OCI-LY3 (cell line): ENCODE data around the gene COL1A2.

Source experiments
- H2AFZ ChIP-seq: fragments of 200-600, 300-600 bp; shearing (Covaris generic); 2 replicates; pipeline ENCODE4 v1.6.0; 2014; ENCODE audit warnings: antibody characterized with exemption, low read depth, low read length
- H3K27ac ChIP-seq: fragments of 200-600, 300-600 bp; sonication (generic); 2 replicates; pipeline ENCODE4 v1.5.1; 2014; ENCODE audit warnings: mild to moderate bottlenecking, low read length, moderate library complexity, mixed read lengths
- H3K27me3 ChIP-seq: fragments of 200-600, 300-600 bp; sonication (generic); 2 replicates; pipeline ENCODE4 v1.6.1; 2014; ENCODE audit warnings: low read depth, low read length, mixed read lengths
- H3K36me3 ChIP-seq: fragments of 200-600, 300-600 bp; sonication (generic); replicated peaks from 2 replicates; pipeline ENCODE3; 2014; ENCODE audit warnings: low read depth, low read length, mixed read lengths
- H3K4me1 ChIP-seq: fragments of 300-600, 200-600 bp; sonication (generic); 2 replicates; pipeline ENCODE4 v1.6.1; 2014; ENCODE audit warnings: low read length, mixed read lengths
- H3K4me2 ChIP-seq: fragments of 200-600, 300-600 bp; sonication (generic); 2 replicates; pipeline ENCODE4 v1.6.1; 2014; ENCODE audit warnings: low read length, mixed read lengths
- H3K4me3 ChIP-seq: fragments of 300-600, 200-600 bp; sonication (generic); 2 replicates; pipeline ENCODE4 v1.5.1; 2014; ENCODE audit warnings: antibody characterized with exemption, mild to moderate bottlenecking, low read length, moderate library complexity
- H3K79me2 ChIP-seq: fragments of 300-600, 200-600 bp; shearing (Covaris generic); 2 replicates; pipeline ENCODE4 v1.6.1; 2014; ENCODE audit warnings: mild to moderate bottlenecking, low read length, mixed read lengths
- H3K9ac ChIP-seq: fragments of 300-600, 200-600 bp; shearing (Covaris generic); 2 replicates; pipeline ENCODE4 v1.6.0; 2014; ENCODE audit warnings: mild to moderate bottlenecking, low read length, moderate library complexity
- H3K9me3 ChIP-seq: fragments of 200-600, 300-600 bp; shearing (Covaris generic); 2 replicates; pipeline ENCODE4 v1.6.1; 2014; ENCODE audit warnings: low read length, mixed read lengths; ENCODE audit not compliant: insufficient read depth
- H4K20me1 ChIP-seq: fragments of 200-600, 300-600 bp; sonication (generic); 2 replicates; pipeline ENCODE4 v1.6.1; 2016; ENCODE audit warnings: low read length, mixed read lengths; ENCODE audit not compliant: insufficient read depth
- EZH2phosphoT487 ChIP-seq: fragments of 200-600 bp; shearing (Covaris generic); IDR thresholded peaks from 2 replicates; pipeline ENCODE4 v1.6.1; 2018; ENCODE audit warnings: antibody characterized with exemption, mixed run types, low read depth
- TF ChIP-seq, protein P1 (sequence below): fragments of 200-600, 300-600 bp; sonication (generic); IDR thresholded peaks from 2 replicates; pipeline ENCODE4 v1.5.1; 2014; ENCODE audit warnings: antibody characterized with exemption, low read length, low read depth

COL1A2 gene

DNA sequence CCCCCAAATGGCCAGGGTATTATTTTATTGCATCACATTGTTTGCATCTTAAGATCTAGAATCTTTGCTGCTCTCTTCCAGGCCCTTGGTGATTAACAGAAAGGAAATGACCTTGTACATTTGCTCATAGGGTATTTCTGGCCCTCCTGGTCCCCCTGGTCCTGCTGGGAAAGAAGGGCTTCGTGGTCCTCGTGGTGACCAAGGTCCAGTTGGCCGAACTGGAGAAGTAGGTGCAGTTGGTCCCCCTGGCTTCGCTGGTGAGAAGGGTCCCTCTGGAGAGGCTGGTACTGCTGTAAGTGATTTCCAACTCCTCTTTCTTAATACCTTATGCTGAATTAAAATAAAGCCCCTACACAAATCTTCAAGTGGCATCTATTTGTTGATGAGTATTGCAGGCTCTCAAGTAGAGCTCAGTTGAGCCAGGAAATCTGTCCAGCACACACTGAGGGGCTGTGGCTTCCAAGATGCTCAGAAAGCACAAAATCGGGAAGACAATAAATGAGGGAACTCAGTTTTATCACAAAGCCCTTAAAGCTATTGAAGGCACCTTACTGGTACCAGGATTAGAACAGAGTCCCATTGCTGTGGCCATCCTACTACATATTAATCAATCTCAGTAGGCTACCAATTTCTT, 28.2 kb downstream of the COL1A2 start:
- H3K79me2 ChIP-seq, result no peaks in the 10 kb centered on the region
- no peaks in the 10 kb centered on the region for H4K20me1 ChIP-seq
- no peak overlapping the region for H3K4me2 ChIP-seq
- no peak overlapping the region for H3K4me3 ChIP-seq
- H2AFZ ChIP-seq, result no peak overlapping the region
- H3K27ac ChIP-seq, result no peak overlapping the region
- no peaks in the 10 kb centered on the region for H3K4me1 ChIP-seq
- H3K27me3 ChIP-seq, result no peaks in the 10 kb centered on the region
- H3K9me3 ChIP-seq, result no peaks in the 10 kb centered on the region
- no peak for TF ChIP-seq EZH2phosphoT487
- TF ChIP-seq, protein P1, sequence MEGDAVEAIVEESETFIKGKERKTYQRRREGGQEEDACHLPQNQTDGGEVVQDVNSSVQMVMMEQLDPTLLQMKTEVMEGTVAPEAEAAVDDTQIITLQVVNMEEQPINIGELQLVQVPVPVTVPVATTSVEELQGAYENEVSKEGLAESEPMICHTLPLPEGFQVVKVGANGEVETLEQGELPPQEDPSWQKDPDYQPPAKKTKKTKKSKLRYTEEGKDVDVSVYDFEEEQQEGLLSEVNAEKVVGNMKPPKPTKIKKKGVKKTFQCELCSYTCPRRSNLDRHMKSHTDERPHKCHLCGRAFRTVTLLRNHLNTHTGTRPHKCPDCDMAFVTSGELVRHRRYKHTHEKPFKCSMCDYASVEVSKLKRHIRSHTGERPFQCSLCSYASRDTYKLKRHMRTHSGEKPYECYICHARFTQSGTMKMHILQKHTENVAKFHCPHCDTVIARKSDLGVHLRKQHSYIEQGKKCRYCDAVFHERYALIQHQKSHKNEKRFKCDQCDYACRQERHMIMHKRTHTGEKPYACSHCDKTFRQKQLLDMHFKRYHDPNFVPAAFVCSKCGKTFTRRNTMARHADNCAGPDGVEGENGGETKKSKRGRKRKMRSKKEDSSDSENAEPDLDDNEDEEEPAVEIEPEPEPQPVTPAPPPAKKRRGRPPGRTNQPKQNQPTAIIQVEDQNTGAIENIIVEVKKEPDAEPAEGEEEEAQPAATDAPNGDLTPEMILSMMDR, result no peak
- no peaks in the 10 kb centered on the region for H3K36me3 ChIP-seq
- H3K9ac ChIP-seq, result no peak overlapping the region

- TF ChIP-seq, protein P1, result no peak
- TF ChIP-seq EZH2phosphoT487, result no peak
Measured at GRCh38 chr7:94423863-94424735, 29.4 kb downstream of the COL1A2 start.

DNA sequence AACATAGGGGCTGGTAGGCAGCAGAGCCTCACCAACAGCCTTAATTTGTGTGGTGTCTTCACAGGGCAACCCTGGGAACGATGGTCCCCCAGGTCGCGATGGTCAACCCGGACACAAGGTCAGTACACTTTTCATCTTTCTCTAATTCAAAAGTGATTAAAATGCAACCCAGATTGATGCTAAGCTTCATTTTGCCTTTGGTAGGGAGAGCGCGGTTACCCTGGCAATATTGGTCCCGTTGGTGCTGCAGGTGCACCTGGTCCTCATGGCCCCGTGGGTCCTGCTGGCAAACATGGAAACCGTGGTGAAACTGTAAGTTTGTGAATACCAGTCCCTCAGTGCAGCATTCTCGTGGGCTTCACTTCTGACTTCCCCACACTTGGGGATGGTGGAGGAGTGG, 30.9 kb downstream of the COL1A2 start:
- no peak overlapping the region for H3K4me2 ChIP-seq
- H3K79me2 ChIP-seq, result no peaks in the 10 kb centered on the region
- no peaks in the 10 kb centered on the region for H4K20me1 ChIP-seq
- no peaks in the 10 kb centered on the region for H3K36me3 ChIP-seq
- H2AFZ ChIP-seq, result no peak overlapping the region
- TF ChIP-seq, protein P1, result no peak
- TF ChIP-seq EZH2phosphoT487, result no peak
- no peak overlapping the region for H3K4me3 ChIP-seq
- H3K9me3 ChIP-seq, result no peaks in the 10 kb centered on the region
- no peak overlapping the region for H3K27ac ChIP-seq
- H3K4me1 ChIP-seq, result no peaks in the 10 kb centered on the region
- no peak overlapping the region for H3K9ac ChIP-seq
- no peaks in the 10 kb centered on the region for H3K27me3 ChIP-seq

More at GRCh38 chr7:94423863-94424735, 29.4 kb downstream of the COL1A2 start:
- Histone ChIP-seq H3K27me3 (no peaks in the 10 kb centered on the region), H3K27ac (no peak overlapping the region), H3K36me3 (no peaks in the 10 kb centered on the region), H3K4me1 (no peaks in the 10 kb centered on the region), H4K20me1 (no peaks in the 10 kb centered on the region), H3K9me3 (no peaks in the 10 kb centered on the region), H3K9ac (no peak overlapping the region), H3K79me2 (no peaks in the 10 kb centered on the region), H2AFZ (no peak overlapping the region), H3K4me3 (no peak overlapping the region), H3K4me2 (no peak overlapping the region)
